ENCODE results near the gene NDOR1.

- TF ChIP-seq EZH2 (IDR thresholded peaks at IDR 0.05; ENCODE audit: insufficient read depth, poor library complexity, severe bottlenecking): no peak
- TF ChIP-seq EZH2phosphoT487 (IDR thresholded peaks at IDR 0.05; ENCODE audit: insufficient read depth, low read depth): no peak
These were observed 60.1 kb downstream of the NDOR1 start for GRCh38 chr9:137265496-137266161.

Data from GM23248 (cell line).